Activated naive CD4-positive, alpha-beta T cell treated with anti-CD3 and anti-CD28 coated beads, Interleukin-2, amount 50 U/mL, for 24 hours (primary cell): Measurements from ENCODE around the gene LONRF3.
"Not testable (repeated sequence)": the region's sequence is repeated elsewhere in the genome, so short reads cannot be mapped to it uniquely, and the experiment has no call there.

Experiments used
- H3K27ac Mint-ChIP-seq: one replicate; pipeline ENCODE4 v1.8.0; 2021; ENCODE audit warnings: mild to moderate bottlenecking, mixed read lengths
- H3K27me3 Mint-ChIP-seq: one replicate; pipeline ENCODE4 v1.8.0; 2021; ENCODE audit warnings: mixed read lengths
- H3K36me3 Mint-ChIP-seq: one replicate; pipeline ENCODE4 v1.8.0; 2021; ENCODE audit warnings: mixed read lengths
- H3K4me1 Mint-ChIP-seq: one replicate; pipeline ENCODE4 v1.8.0; 2021; ENCODE audit warnings: mixed read lengths
- H3K4me3 Mint-ChIP-seq: one replicate; pipeline ENCODE4 v1.8.0; 2021; ENCODE audit warnings: mild to moderate bottlenecking, mixed read lengths
- H3K9me3 Mint-ChIP-seq: one replicate; pipeline ENCODE4 v1.8.0; 2021; ENCODE audit warnings: mixed read lengths

LONRF3 gene

GRCh38 chrX:118975831-118976598 is 1.6 kb downstream of the LONRF3 start:
- Mint-ChIP-seq H3K9me3 (no peaks in the 10 kb centered on the region), H3K27ac (peak overlapping the region; percentile 97), H3K36me3 (no peaks in the 10 kb centered on the region), H3K27me3 (no peaks in the 10 kb centered on the region), H3K4me1 (peaks cover 25% of the 10 kb centered on the region), H3K4me3 (peak overlapping the region; percentile 95)

- Mint-ChIP-seq H3K4me3 (peak overlapping the region; percentile 81), H3K27ac (peak overlapping the region; percentile 51), H3K36me3 (no peaks in the 10 kb centered on the region), H3K27me3 (no peaks in the 10 kb centered on the region), H3K9me3 (no peaks in the 10 kb centered on the region), H3K4me1 (peaks cover 25% of the 10 kb centered on the region)
These were observed 2.4 kb downstream of the LONRF3 start for GRCh38 chrX:118976599-118977340.

GRCh38 chrX:118977424-118977823 is 3.0 kb downstream of the LONRF3 start:
- Mint-ChIP-seq H3K27ac (peak overlapping the region; percentile 30), H3K36me3 (peaks cover 2% of the 10 kb centered on the region), H3K9me3 (no peaks in the 10 kb centered on the region), H3K4me1 (peaks cover 30% of the 10 kb centered on the region), H3K4me3 (peak overlapping the region; percentile 81), H3K27me3 (no peaks in the 10 kb centered on the region)

GRCh38 chrX:118978451-118978850 is 4.0 kb downstream of the LONRF3 start:
- Mint-ChIP-seq H3K27ac (no peak overlapping the region), H3K9me3 (no peaks in the 10 kb centered on the region), H3K4me1 (peaks cover 38% of the 10 kb centered on the region), H3K36me3 (peaks cover 7% of the 10 kb centered on the region), H3K27me3 (no peaks in the 10 kb centered on the region), H3K4me3 (no peak overlapping the region)

GRCh38 chrX:118980761-118981160 is 6.3 kb downstream of the LONRF3 start:
- Mint-ChIP-seq H3K36me3 (peaks cover 7% of the 10 kb centered on the region), H3K27ac (no peak overlapping the region), H3K4me3 (no peak overlapping the region), H3K4me1 (peaks cover 39% of the 10 kb centered on the region), H3K9me3 (no peaks in the 10 kb centered on the region), H3K27me3 (no peaks in the 10 kb centered on the region)

- Mint-ChIP-seq H3K27ac (no peak overlapping the region), H3K36me3 (peaks cover 7% of the 10 kb centered on the region), H3K9me3 (no peaks in the 10 kb centered on the region), H3K4me3 (no peak overlapping the region), H3K4me1 (peaks cover 30% of the 10 kb centered on the region), H3K27me3 (no peaks in the 10 kb centered on the region)
These were observed 9.1 kb downstream of the LONRF3 start for GRCh38 chrX:118983513-118983912.

- peaks cover 42% of the 10 kb centered on the region for H3K4me1 Mint-ChIP-seq
- H3K4me3 Mint-ChIP-seq = no peak overlapping the region
- H3K27ac Mint-ChIP-seq = no peak overlapping the region
- H3K9me3 Mint-ChIP-seq = no peaks in the 10 kb centered on the region
- H3K36me3 Mint-ChIP-seq = peaks cover 16% of the 10 kb centered on the region
- no peaks in the 10 kb centered on the region for H3K27me3 Mint-ChIP-seq
These were observed 14.5 kb downstream of the LONRF3 start for GRCh38 chrX:118988911-118989310.

GRCh38 chrX:118989886-118990285 is 15.5 kb downstream of the LONRF3 start:
- H3K4me1 Mint-ChIP-seq = peaks cover 49% of the 10 kb centered on the region
- peaks cover 16% of the 10 kb centered on the region for H3K36me3 Mint-ChIP-seq
- H3K27me3 Mint-ChIP-seq = no peaks in the 10 kb centered on the region
- H3K4me3 Mint-ChIP-seq = no peak overlapping the region
- H3K27ac Mint-ChIP-seq = no peak overlapping the region
- H3K9me3 Mint-ChIP-seq = no peaks in the 10 kb centered on the region

GRCh38 chrX:118990512-118991227 is 16.3 kb downstream of the LONRF3 start:
- no peak overlapping the region for H3K4me3 Mint-ChIP-seq
- H3K36me3 Mint-ChIP-seq = peaks cover 22% of the 10 kb centered on the region
- no peaks in the 10 kb centered on the region for H3K9me3 Mint-ChIP-seq

GRCh38 chrX:118992441-118993121 is 18.2 kb downstream of the LONRF3 start:
- not testable (repeated sequence) for H3K27me3 Mint-ChIP-seq, H3K9me3 Mint-ChIP-seq
- H3K36me3 Mint-ChIP-seq = peaks cover 22% of the 10 kb centered on the region
- peak overlapping the region; percentile 33 for H3K4me3 Mint-ChIP-seq
- H3K4me1 Mint-ChIP-seq = peaks cover 57% of the 10 kb centered on the region
- H3K27ac Mint-ChIP-seq = peak overlapping the region; percentile 12

More at GRCh38 chrX:118990512-118991227, 16.3 kb downstream of the LONRF3 start:
- no peaks in the 10 kb centered on the region for H3K27me3 Mint-ChIP-seq
- peak overlapping the region; percentile 17 for H3K27ac Mint-ChIP-seq
- peaks cover 56% of the 10 kb centered on the region for H3K4me1 Mint-ChIP-seq

GRCh38 chrX:119003462-119003861 is 29.0 kb downstream of the LONRF3 start:
- no peak overlapping the region for H3K4me3 Mint-ChIP-seq
- H3K36me3 Mint-ChIP-seq = no peaks in the 10 kb centered on the region
- H3K9me3 Mint-ChIP-seq = no peaks in the 10 kb centered on the region
- peaks cover 59% of the 10 kb centered on the region for H3K4me1 Mint-ChIP-seq
- H3K27me3 Mint-ChIP-seq = no peaks in the 10 kb centered on the region
- H3K27ac Mint-ChIP-seq = no peak overlapping the region

GRCh38 chrX:119004920-119005524 is 30.6 kb downstream of the LONRF3 start:
- H3K4me1 Mint-ChIP-seq = peaks cover 49% of the 10 kb centered on the region
- H3K27ac Mint-ChIP-seq = no peak overlapping the region
- H3K27me3 Mint-ChIP-seq = no peaks in the 10 kb centered on the region
- H3K9me3 Mint-ChIP-seq = no peaks in the 10 kb centered on the region
- no peaks in the 10 kb centered on the region for H3K36me3 Mint-ChIP-seq
- no peak overlapping the region for H3K4me3 Mint-ChIP-seq

GRCh38 chrX:119007189-119007770 is 32.9 kb downstream of the LONRF3 start:
- no peaks in the 10 kb centered on the region for H3K9me3 Mint-ChIP-seq
- H3K4me1 Mint-ChIP-seq = peaks cover 26% of the 10 kb centered on the region
- peaks cover 3% of the 10 kb centered on the region for H3K36me3 Mint-ChIP-seq
- no peaks in the 10 kb centered on the region for H3K27me3 Mint-ChIP-seq
- no peak overlapping the region for H3K4me3 Mint-ChIP-seq
- H3K27ac Mint-ChIP-seq = no peak overlapping the region

GRCh38 chrX:119008110-119008744 is 33.8 kb downstream of the LONRF3 start:
- Mint-ChIP-seq H3K4me1 (peaks cover 19% of the 10 kb centered on the region), H3K27me3 (no peaks in the 10 kb centered on the region), H3K9me3 (no peaks in the 10 kb centered on the region), H3K36me3 (peaks cover 3% of the 10 kb centered on the region), H3K27ac (no peak overlapping the region), H3K4me3 (no peak overlapping the region)
